MM.1S (cell line): Measurements from ENCODE around the gene UCP3.

Source experiments
- EZH2 ChIP-seq: fragments of 300-600 bp; sonication (generic); optimal IDR thresholded peaks from 2 replicates; pipeline ENCODE3; 2017; ENCODE audit warnings: low read depth, mild to moderate bottlenecking, antibody characterized with exemption, low read length, mixed read lengths
- TF ChIP-seq, protein P1 (sequence below): fragments of 300-600 bp; sonication (generic); IDR thresholded peaks from 2 replicates; pipeline ENCODE4 v1.5.1; 2016; ENCODE audit warnings: antibody characterized with exemption, low read length, mixed read lengths

DNA sequence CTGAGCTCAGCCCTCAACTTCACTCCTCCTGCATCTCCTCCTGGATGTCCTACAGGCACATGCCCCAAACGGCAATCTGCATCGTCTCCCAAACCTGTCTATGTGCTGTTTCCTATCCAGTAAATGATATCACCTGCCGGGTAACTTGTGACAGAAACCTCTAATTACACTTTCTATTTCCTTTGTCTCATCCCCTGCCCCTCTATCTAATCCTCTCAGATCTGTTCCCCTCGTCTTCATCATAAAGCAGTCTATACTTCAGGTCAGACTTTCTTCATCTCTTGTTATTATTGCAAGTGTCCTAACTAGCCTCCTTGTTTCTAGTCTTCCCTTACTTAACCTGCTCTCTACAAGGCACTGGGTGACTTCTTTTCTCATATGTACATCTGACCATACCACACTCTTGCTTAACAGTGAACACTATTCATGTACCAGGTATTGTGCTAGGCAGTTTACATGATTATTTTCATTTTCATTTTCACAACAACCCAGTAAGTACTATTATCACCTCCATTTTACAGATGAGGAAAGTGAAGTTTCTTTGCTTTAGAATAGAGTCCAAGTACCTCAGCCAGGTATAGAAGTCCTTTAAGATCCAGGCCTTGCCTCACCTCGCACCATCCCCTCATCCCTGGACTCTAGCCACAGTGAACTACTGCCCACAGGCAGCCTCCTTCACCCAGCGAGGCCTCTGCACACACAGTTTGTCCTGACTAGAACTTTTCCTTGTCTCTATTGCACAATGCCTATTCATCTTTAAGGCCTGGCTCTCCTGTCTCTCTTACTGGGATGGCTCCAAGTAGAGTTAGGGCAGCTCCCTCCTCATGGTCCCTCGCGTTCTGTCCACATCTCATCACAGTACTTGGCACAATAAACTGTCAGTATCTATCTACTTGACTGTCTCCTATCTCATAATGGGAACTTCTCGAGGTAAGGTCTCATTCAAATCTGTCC lies 22.1 kb upstream of the UCP3 start:
- TF ChIP-seq, protein P1, sequence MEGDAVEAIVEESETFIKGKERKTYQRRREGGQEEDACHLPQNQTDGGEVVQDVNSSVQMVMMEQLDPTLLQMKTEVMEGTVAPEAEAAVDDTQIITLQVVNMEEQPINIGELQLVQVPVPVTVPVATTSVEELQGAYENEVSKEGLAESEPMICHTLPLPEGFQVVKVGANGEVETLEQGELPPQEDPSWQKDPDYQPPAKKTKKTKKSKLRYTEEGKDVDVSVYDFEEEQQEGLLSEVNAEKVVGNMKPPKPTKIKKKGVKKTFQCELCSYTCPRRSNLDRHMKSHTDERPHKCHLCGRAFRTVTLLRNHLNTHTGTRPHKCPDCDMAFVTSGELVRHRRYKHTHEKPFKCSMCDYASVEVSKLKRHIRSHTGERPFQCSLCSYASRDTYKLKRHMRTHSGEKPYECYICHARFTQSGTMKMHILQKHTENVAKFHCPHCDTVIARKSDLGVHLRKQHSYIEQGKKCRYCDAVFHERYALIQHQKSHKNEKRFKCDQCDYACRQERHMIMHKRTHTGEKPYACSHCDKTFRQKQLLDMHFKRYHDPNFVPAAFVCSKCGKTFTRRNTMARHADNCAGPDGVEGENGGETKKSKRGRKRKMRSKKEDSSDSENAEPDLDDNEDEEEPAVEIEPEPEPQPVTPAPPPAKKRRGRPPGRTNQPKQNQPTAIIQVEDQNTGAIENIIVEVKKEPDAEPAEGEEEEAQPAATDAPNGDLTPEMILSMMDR = no peak
- no peak for TF ChIP-seq EZH2
